ENCODE measurements around the gene ARMS2. TPM values are rescaled to one million over a fixed set of nuclear protein-coding genes. Genes with fewer than 3 reads are reported as not detected.

ARMS2 gene
- total RNA-seq = not detected in 2 replicates

GRCh38 chr10:122454603-122455080 is at the start of gene ARMS2:
Gene ARMS2, plus strand, starts transcription at chr10:122454653. Its CDS starts 75 bp downstream, at chr10:122454728.
- TF ChIP-seq CTCF (IDR thresholded peaks at IDR 0.05; ENCODE audit: extremely low read depth, low read depth, low read length) = no peak

GRCh38 chr10:122407375-122408125 is 46.9 kb upstream of the ARMS2 start:
- no peaks in the 10 kb centered on the region for H3K36me3 ChIP-seq (ENCODE audit: insufficient read depth, low read length)
- no peaks in the 10 kb centered on the region for H3K4me1 ChIP-seq (ENCODE audit: insufficient read depth, low read length)
- no peak overlapping the region for H3K4me2 ChIP-seq (ENCODE audit: insufficient read depth, low read length)
- H3K27me3 ChIP-seq (ENCODE audit: insufficient read depth, low read length) = no peaks in the 10 kb centered on the region
- no peaks in the 10 kb centered on the region for H3K79me2 ChIP-seq (ENCODE audit: insufficient read depth, low read length)
- H3K9me3 ChIP-seq (ENCODE audit: low read depth, low read length) = no peaks in the 10 kb centered on the region
- H3K4me3 ChIP-seq (ENCODE audit: insufficient read depth, low read length) = no peak overlapping the region
- no peak overlapping the region for H2AFZ ChIP-seq (ENCODE audit: low read length)
- no peaks in the 10 kb centered on the region for H4K20me1 ChIP-seq (ENCODE audit: insufficient read depth, low read length)
- no peak overlapping the region for H3K27ac ChIP-seq (ENCODE audit: low read depth, low read length)
- no peak for DNase-seq (ENCODE audit: insufficient read length, low spot score, missing footprints)
- no peak for TF ChIP-seq CTCF (IDR thresholded peaks at IDR 0.05; ENCODE audit: extremely low read depth, low read depth, low read length)

More at GRCh38 chr10:122454603-122455080, at the start of gene ARMS2:
- H3K4me3 ChIP-seq (ENCODE audit: insufficient read depth, low read length) = no peak within 1 kb of the TSS
- H3K36me3 ChIP-seq (ENCODE audit: insufficient read depth, low read length) = no peaks in the 10 kb centered on the region
- no peak for DNase-seq (ENCODE audit: insufficient read length, low spot score, missing footprints)
- H3K27ac ChIP-seq (ENCODE audit: low read depth, low read length) = no peak within 1 kb of the TSS
- peaks cover 8% of the 10 kb centered on the region for H3K27me3 ChIP-seq (ENCODE audit: insufficient read depth, low read length)
- no peaks in the 10 kb centered on the region for H4K20me1 ChIP-seq (ENCODE audit: insufficient read depth, low read length)
- H3K9me3 ChIP-seq (ENCODE audit: low read depth, low read length) = no peaks in the 10 kb centered on the region
- H3K4me1 ChIP-seq (ENCODE audit: insufficient read depth, low read length) = no peaks in the 10 kb centered on the region
- H3K4me2 ChIP-seq (ENCODE audit: insufficient read depth, low read length) = no peak within 1 kb of the TSS
- H2AFZ ChIP-seq (ENCODE audit: low read length) = no peak within 1 kb of the TSS
- no peaks in the 10 kb centered on the region for H3K79me2 ChIP-seq (ENCODE audit: insufficient read depth, low read length)

GRCh38 chr10:122413327-122413726 is 41.1 kb upstream of the ARMS2 start:
- Histone ChIP-seq H3K79me2 (ENCODE audit: insufficient read depth, low read length) (no peaks in the 10 kb centered on the region), H3K9me3 (ENCODE audit: low read depth, low read length) (no peaks in the 10 kb centered on the region), H2AFZ (ENCODE audit: low read length) (no peak overlapping the region), H4K20me1 (ENCODE audit: insufficient read depth, low read length) (no peaks in the 10 kb centered on the region), H3K27me3 (ENCODE audit: insufficient read depth, low read length) (no peaks in the 10 kb centered on the region), H3K4me2 (ENCODE audit: insufficient read depth, low read length) (no peak overlapping the region), H3K4me1 (ENCODE audit: insufficient read depth, low read length) (peaks cover 6% of the 10 kb centered on the region), H3K27ac (ENCODE audit: low read depth, low read length) (no peak overlapping the region), H3K36me3 (ENCODE audit: insufficient read depth, low read length) (no peaks in the 10 kb centered on the region), H3K4me3 (ENCODE audit: insufficient read depth, low read length) (no peak overlapping the region)
- TF ChIP-seq CTCF (IDR thresholded peaks at IDR 0.05; ENCODE audit: extremely low read depth, low read depth, low read length) = no peak
- DNase-seq (ENCODE audit: insufficient read length, low spot score, missing footprints) = no peak

GRCh38 chr10:122417667-122418066 is 36.8 kb upstream of the ARMS2 start:
- Histone ChIP-seq H3K4me2 (ENCODE audit: insufficient read depth, low read length) (no peak overlapping the region), H3K4me3 (ENCODE audit: insufficient read depth, low read length) (no peak overlapping the region), H3K9me3 (ENCODE audit: low read depth, low read length) (no peaks in the 10 kb centered on the region), H3K4me1 (ENCODE audit: insufficient read depth, low read length) (peaks cover 34% of the 10 kb centered on the region), H3K27me3 (ENCODE audit: insufficient read depth, low read length) (no peaks in the 10 kb centered on the region), H2AFZ (ENCODE audit: low read length) (no peak overlapping the region), H3K27ac (ENCODE audit: low read depth, low read length) (peak overlapping the region; percentile 57), H3K36me3 (ENCODE audit: insufficient read depth, low read length) (no peaks in the 10 kb centered on the region), H3K79me2 (ENCODE audit: insufficient read depth, low read length) (no peaks in the 10 kb centered on the region), H4K20me1 (ENCODE audit: insufficient read depth, low read length) (no peaks in the 10 kb centered on the region)
- no peak for TF ChIP-seq CTCF (IDR thresholded peaks at IDR 0.05; ENCODE audit: extremely low read depth, low read depth, low read length)
- DNase-seq (ENCODE audit: insufficient read length, low spot score, missing footprints) = no peak
